GM12891 (cell line): Measurements from ENCODE around the gene CEACAM20.

Experiments used
- DNase-seq: peaks from one replicate; pipeline ENCODE4 v3.0.0; 2011; ENCODE audit warnings: low spot score; ENCODE audit not compliant: insufficient read length
- FAIRE-seq: peaks from 2 replicates; lab custom pipeline; 2011; peaks lifted over from hg19 to GRCh38; lab: Jason Lieb, UNC
- PAX5 ChIP-seq: IDR thresholded peaks from 2 replicates; pipeline ENCODE4 v1.6.1; 2011; ENCODE audit warnings: low read length, moderate library complexity, mild to moderate bottlenecking; ENCODE audit not compliant: insufficient read depth, severe bottlenecking
- POLR2A ChIP-seq: IDR thresholded peaks from 2 replicates; pipeline ENCODE4 v1.6.1; 2011; ENCODE audit warnings: low read depth, low read length, control low read depth
- POLR2AphosphoS5 ChIP-seq: IDR thresholded peaks from 2 replicates; pipeline ENCODE4 v1.6.1; 2011; ENCODE audit warnings: low read depth, low read length, control low read depth
- POU2F2 ChIP-seq: IDR thresholded peaks from 2 replicates; pipeline ENCODE4 v1.6.1; 2011; ENCODE audit warnings: low read depth, mild to moderate bottlenecking, control low read depth, low read length, moderate library complexity
- SPI1 ChIP-seq: IDR thresholded peaks from 2 replicates; pipeline ENCODE4 v1.6.1; 2011; ENCODE audit warnings: low read depth, low read length, control low read depth
- TAF1 ChIP-seq: IDR thresholded peaks from 2 replicates; pipeline ENCODE4 v1.6.1; 2011; ENCODE audit warnings: low read depth, low read length, control low read depth

The CEACAM20 gene

DNA sequence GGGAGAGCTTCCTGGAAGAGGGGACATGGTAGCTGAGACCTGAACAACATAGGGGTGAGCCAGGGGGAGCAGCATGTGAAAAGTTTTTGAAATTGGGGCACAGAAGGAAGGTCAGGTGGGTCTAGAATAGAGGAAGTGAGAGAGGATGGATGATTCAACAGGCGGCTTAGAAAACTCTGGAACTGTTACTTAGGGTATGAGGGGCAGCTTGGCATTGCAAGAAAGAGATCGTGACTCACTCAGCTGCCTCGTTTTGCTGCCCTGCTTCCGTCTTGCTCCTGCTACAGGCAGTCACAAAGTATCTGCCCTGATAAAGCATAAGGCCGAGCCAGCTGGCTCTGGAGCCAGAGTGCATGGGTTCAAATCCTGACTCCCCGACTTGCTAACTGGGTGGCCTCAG lies 1.3 kb upstream of the CEACAM20 start:
- TF ChIP-seq POLR2A (no peak), SPI1 (peak; percentile 59)
- FAIRE-seq (no peak), DNase-seq (no peak)

- DNase-seq = no peak
- FAIRE-seq = no peak
- TF ChIP-seq POU2F2 = no peak
- TF ChIP-seq SPI1 = no peak
- no peak for TF ChIP-seq TAF1
- no peak for TF ChIP-seq POLR2AphosphoS5
- no peak for TF ChIP-seq PAX5
- TF ChIP-seq POLR2A = no peak
Observed at GRCh38 chr19:44527554-44527953, 1.9 kb downstream of the CEACAM20 start.

DNA sequence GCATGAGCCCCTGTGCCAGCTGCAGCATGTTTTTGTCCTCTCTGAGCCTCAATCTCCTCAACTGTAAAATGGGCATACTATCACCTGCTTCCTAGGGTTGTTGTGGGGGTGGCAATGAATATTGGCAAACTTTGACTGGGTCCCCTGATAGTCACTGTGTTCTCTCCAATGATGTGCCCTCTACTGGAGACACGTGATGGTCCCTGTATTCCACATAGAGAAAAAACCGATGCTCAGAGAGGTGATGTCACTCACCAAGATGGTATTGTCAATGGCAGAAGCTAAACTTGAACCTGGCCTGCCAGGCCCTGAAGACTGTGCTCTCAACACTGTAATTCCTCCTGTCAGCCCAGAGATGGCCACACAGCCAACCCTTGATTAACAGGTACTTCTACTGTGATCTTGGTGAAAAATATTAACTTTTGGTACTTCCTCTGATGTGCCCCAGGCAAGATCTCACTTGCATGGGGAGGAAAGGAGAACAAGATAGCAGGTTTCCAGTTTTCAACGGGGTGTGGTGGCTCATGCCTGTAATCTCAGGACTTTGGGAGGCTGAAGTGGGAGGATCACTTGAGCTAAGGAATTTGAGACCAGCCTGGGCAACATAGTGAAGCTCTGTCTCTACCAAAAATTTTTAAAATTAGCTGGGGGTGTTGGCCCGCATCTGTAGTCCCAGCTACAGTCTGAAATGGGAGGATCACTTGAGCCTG lies 3.6 kb downstream of the CEACAM20 start:
- no peak for TF ChIP-seq POLR2A
- no peak for TF ChIP-seq PAX5
- TF ChIP-seq POLR2AphosphoS5 = no peak
- no peak for TF ChIP-seq SPI1
- no peak for TF ChIP-seq POU2F2
- no peak for DNase-seq
- FAIRE-seq = no peak

DNA sequence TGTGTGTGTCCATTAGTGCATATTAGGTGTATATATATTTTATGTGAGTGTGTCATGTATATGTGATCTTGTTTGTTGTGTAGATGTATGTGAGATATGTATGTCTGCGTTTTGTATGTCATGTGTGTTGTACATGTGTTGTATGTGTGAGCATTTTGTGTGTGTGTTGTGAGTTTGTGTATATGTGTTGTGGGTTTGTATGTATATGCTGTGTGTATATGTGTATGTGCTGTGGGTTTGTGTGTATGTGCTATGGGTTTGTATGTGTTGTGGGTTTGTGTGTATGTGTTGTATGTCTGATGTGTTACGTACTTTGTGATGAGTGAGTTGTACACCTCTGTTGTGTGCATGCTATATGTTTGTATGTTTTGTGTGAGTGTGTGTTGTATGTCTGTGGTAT lies 8.1 kb downstream of the CEACAM20 start:
- DNase-seq (no peak), FAIRE-seq (peak; percentile 71)
- TF ChIP-seq PAX5 = no peak
- TF ChIP-seq POLR2AphosphoS5 = no peak
- no peak for TF ChIP-seq TAF1

- TF ChIP-seq PAX5 = no peak
- no peak for TF ChIP-seq POU2F2
- no peak for TF ChIP-seq SPI1
- no peak for TF ChIP-seq TAF1
- TF ChIP-seq POLR2AphosphoS5 = no peak
- TF ChIP-seq POLR2A = no peak
- FAIRE-seq (no peak), DNase-seq (no peak)
Observed at GRCh38 chr19:44517146-44517545, 12.3 kb downstream of the CEACAM20 start.

DNA sequence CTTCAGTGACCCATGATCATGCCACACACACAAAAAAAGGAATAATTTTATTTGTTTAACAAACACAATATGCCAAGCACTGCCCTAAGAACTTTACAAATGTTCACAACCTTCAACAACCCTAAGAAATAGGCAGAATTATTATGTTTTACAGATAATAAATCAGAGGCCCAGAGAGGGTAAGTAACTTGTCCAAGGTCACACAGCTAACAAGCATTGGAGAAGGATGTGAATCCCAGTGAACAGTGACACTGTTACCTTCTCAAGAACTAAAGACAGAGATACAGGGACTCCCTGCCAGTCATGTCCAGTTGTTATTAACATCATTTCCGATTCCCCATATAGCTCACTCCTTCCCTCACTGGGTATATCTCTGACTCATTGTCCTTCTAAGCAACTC lies 13.6 kb downstream of the CEACAM20 start:
- DNase-seq = no peak
- no peak for FAIRE-seq
- no peak for TF ChIP-seq SPI1
- TF ChIP-seq TAF1 = no peak
- TF ChIP-seq PAX5 = no peak
- TF ChIP-seq POLR2A = no peak

GRCh38 chr19:44515031-44515430 lies 14.4 kb downstream of the CEACAM20 start:
- DNase-seq (no peak), FAIRE-seq (no peak)
- TF ChIP-seq POU2F2 (no peak), POLR2AphosphoS5 (no peak)

DNA sequence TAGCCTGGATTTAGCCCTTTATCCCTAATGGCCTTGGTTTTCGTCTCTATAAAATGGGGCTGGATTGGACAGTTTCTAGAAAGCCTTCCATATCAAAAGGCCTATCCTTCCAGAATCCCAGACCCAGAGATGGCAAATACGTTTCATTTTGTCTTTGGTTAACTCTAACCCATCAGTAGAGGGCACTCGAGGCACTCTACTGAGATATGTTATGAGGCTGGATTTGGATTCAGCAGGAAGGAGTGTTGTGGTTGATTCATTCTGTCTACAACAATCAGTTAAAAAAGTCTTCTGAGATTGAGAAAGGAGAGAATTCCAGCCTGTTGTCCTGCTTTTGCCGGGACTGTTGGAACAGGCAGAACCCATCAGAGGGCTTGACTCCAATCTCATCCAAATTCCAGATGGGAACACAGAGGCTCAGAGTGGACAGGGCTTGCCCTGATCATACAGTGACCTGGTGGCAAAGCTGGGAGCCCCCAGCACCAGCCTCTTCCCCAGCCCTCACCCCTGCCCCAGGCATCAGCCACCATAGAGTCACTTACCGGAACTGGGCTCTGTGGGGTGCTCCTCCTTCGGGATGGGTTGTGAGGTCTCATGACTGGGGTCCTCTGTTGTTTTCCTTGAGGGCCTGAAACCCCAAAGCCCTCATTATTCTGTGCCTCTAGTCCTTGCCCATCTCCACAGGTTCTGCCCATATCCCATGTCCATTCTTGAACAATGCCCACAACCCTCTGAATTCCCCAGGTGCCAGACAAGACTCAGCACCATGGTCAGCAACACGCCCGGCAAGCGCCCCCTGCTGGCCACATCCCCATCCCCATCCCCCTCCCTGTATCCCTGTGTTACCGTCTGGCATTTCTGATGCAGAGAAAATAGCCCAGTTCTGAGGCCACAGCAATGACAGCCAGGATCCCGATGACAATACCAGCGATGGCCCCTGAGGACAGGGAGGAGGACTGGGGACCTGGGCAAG lies 16.9 kb downstream of the CEACAM20 start:
- TF ChIP-seq TAF1 = no peak
- TF ChIP-seq POLR2A = no peak
- no peak for TF ChIP-seq POLR2AphosphoS5
- no peak for TF ChIP-seq POU2F2
- TF ChIP-seq SPI1 = no peak
- no peak for TF ChIP-seq PAX5
- no peak for DNase-seq
- FAIRE-seq = no peak

DNA sequence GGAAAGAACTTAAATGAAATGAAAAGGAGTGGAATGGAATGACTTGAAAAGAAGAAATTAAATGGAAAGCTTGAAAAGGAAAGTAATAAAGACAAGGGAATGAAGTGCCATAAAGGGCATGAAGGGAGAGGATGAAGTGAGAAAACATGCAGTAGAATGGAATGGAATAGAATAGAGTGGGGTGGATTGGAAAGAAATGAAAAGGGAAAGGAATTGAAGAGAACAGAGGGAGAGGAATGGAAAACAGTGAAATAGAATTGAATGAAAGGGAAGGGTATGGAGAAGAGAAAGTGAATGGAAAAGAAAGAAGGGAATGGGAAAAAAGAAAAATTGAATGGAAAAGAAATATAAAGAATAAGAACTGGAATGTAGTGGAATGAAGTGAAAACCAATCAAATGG lies 20.0 kb downstream of the CEACAM20 start:
- FAIRE-seq (no peak), DNase-seq (no peak)
- TF ChIP-seq TAF1 = no peak
- no peak for TF ChIP-seq POU2F2
- no peak for TF ChIP-seq PAX5
- no peak for TF ChIP-seq POLR2AphosphoS5
- no peak for TF ChIP-seq SPI1
- TF ChIP-seq POLR2A = no peak

- DNase-seq (peak; percentile 92), FAIRE-seq (peak; percentile 99)
- TF ChIP-seq POU2F2 (no peak), SPI1 (peak; percentile 43), POLR2A (peak; percentile 85), POLR2AphosphoS5 (peak; percentile 61), TAF1 (peak; percentile 82), PAX5 (peak; percentile 72)
Observed at GRCh38 chr19:44499962-44500949, 29.2 kb downstream of the CEACAM20 start, which contains the start of gene ZNF180. ZNF180 (minus strand) TSS chr19:44500522; CDS start chr19:44497334, 3,188 bp downstream.
